Measurements from ENCODE around the gene USP44.
"Not testable (repeated sequence)": the region's sequence is repeated elsewhere in the genome, so short reads cannot be mapped to it uniquely, and the experiment has no call there.

The USP44 gene

GRCh38 chr12:95551305-95551704 is at the start of gene USP44:
Gene USP44 (minus strand): TSS chr12:95551476. CDS start chr12:95534256, 17,220 bp downstream.
- DNase-seq, result peak; percentile 29

DNA sequence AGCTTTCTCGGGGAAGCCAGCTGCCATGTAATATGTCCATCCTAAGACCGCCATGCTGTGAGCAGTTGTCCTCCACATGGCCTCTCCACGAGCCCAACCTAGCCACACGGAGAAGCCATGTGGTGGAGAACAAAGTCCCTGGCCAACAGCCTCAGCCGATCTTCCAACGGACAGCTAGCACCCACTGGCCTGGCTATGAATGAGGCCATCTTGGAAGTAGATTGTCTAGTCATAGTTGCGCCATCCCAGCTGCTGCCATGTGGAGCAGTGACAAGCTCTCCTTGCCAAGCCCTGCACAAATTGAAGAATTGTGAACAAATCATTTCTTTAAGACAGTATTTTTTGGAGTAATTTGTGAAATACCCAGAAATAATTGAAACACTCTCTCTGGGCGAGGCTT is 49.3 kb upstream of the USP44 start:
- no peak for DNase-seq

- DNase-seq, result no peak
Observed at GRCh38 chr12:95599880-95600279, 48.6 kb upstream of the USP44 start.

DNA sequence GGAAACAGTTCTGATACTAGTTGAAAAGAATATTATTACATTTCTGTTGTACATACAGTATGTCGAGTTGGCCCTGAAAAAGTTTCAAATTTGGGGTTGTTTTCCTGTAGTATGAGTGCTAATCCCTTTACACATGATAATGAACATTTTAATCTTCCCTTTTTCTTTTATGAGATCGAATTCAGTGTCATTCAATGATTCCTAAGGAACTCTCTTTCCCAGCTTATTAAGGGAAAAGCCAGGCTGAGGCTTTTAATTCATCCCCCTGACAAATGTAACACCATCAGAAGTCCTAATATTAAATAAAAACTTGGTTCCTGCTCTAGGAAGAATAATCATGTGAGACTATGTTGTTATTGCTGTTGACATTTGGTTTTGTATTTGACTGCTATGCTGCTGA is 42.9 kb upstream of the USP44 start:
- DNase-seq, result no peak

DNA sequence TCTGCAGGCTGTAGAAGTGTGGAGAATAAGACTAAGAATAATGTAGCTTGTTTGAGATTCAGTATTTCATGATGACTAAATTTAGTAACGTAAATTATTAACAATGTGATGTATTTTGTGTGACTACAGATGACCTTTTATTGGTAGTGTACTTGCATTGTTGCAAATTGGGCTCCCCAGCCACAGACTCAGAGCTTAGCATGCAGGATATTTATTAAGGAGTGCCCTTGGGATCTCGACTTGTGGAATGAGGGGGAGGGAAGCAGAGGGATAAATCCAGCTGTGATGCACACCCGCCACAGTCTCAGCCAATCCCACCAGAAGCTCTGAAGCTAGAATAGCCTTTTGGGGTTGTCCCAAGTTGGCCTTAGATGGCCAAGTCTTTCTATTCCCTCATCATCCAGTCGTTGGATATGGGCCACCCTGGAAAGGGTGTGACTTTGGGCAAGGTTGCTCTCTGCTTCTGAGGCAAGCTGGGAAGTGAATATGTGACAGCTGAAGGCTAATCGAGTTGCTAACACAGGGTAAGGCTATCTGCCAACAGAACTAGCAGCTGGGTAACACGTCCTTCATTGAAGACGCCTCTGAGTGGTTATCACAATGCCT is 42.1 kb upstream of the USP44 start:
- DNase-seq, result no peak

- no peak for DNase-seq
Observed at GRCh38 chr12:95591731-95592130, 40.5 kb upstream of the USP44 start.

DNA sequence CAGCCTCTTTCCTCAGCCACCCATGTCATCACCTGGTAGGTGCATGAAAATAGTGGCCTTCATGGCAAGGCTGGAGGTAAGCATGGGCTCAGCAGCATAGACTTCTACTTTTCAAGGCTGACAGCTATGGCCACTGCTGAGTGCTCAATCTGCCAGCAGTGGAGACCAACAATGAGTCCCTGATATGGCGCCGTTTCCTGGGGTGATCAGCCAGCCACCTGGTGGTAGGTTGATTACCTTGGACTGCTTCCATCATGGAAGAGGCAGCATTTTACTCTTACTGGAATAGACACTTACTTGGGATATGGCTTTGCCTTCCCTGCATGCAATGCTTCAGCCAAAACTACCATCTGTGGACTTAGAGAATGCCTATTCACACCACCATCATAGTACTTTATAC is 39.5 kb upstream of the USP44 start:
- no peak for DNase-seq

- DNase-seq, result no peak
Observed at GRCh38 chr12:95583933-95584332, 32.7 kb upstream of the USP44 start.

DNA sequence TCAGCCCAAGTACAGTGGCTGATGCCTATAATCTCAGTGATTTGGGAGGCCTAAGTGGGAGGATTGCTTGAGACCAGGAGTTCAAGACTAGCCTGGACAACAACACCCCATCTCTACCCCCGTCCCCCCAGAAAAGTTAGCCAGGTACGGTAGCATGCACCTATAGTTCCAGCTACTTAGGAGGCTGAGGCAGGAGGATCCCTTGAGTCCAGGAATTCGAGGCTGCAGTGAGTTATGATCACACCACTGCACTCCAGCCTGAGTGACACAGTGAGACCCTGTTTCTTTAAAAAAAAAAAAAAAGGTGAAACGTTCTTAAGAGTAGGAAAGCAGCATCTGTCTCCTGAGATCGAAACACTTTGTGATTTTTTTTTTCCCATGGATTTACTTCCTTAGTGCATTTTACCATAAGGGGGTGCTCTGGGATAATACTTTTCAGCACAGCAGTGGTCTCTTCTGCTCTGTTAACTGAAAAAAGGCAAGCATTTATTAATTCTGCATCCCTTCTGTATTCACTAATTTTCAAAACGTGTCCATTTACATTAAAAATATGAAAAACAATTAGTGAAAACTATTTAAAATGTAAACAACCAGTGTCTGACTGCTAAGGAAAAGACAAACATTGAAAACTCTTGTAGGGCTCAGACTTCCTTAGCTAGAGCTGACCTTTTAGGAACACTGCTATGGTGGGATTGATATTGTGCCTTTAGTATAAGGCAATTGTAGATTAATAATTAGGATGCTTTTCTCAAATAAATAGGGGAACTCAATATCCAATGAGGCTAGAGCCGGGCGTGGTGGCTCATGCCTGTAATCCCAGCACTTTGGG is 31.2 kb upstream of the USP44 start:
- no peak for DNase-seq

GRCh38 chr12:95577820-95578219 is 26.5 kb upstream of the USP44 start:
- DNase-seq, result no peak

- DNase-seq, result no peak
Observed at GRCh38 chr12:95574799-95575452, 23.6 kb upstream of the USP44 start.

DNA sequence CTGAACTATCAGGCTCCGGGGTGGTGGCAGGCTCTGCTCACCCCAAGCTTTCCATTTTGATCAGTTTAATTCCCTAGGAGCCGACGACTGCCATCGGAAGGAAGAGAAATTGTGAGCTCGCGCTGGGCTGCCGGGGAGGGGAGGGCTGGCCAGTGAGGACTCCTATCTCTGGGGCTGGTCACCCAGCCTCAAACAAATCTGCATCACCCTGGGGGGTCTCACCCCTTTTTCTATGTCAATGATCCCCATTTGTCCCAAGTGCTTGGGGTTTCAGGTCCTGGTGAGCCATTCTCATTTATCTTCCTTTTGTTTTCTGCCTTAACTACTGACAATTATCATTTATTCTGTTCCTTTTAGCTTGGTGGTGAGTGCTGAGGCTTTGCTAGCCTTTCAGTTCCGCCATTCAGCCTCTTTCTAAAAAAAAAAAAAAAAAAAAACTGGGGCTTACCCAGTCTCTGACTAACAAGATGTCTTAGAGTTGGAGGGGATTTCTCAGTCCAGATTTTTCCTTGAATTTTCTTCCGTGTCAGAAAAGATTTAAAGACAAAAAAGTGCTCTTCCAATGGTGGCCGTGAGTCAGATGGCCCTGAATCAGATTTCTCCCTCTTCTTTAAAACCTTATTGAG is 22.8 kb upstream of the USP44 start:
- DNase-seq, result no peak

DNA sequence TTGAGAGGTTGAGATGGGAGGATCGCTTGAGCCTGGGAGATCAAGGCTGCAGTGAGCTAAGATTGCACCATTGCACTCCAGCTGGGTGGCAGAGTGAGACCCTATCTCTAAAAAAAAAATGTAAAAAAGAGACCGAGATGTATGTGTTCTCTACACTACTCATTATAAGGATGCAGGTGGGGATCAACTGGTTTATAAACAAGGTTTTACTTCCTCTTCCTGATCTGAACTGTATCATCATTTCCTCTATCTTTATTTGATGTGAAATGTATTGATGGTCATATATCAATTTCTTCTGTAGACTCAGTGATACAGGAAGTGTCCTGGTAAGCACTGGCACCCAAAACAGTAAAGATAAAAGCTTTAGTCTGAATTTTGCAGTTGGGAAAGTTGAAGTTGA is 20.1 kb upstream of the USP44 start:
- DNase-seq, result no peak

- not testable (repeated sequence) for DNase-seq
Observed at GRCh38 chr12:95568045-95568444, 16.8 kb upstream of the USP44 start.

- DNase-seq, result no peak
Observed at GRCh38 chr12:95557625-95558024, 6.3 kb upstream of the USP44 start.

DNA sequence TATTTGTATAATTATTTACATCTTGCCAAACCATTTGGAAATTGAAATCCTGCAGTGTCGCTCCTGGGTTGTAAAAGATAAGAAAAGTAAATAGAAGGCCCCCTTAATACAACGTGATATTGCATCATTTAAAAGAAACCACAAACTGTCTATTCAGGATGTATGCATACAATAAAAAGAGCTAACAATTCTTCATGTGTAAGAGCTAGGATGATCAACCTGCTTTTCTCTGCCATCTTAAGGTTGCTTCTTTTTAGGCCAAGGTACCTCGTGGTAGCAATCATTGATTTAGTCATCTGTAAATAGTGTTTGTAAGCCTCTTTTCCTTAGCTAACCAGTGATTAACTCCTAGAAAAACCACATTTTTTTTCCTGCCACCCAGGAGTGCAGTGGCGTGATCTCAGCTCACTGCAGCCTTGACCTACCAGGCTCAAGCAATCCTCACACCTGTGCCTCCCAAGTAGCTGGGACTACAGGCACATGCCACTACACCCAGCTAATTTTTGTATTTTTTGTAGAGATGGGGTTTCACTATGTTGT is 3.3 kb upstream of the USP44 start:
- DNase-seq, result no peak

- no peak for DNase-seq
Observed at GRCh38 chr12:95553197-95553943, 2.1 kb upstream of the USP44 start.

GRCh38 chr12:95551913-95552516 is 739 bp upstream of the USP44 start:
- no peak for DNase-seq

- DNase-seq, result no peak
Observed at GRCh38 chr12:95549392-95550084, 1.7 kb downstream of the USP44 start.

DNA sequence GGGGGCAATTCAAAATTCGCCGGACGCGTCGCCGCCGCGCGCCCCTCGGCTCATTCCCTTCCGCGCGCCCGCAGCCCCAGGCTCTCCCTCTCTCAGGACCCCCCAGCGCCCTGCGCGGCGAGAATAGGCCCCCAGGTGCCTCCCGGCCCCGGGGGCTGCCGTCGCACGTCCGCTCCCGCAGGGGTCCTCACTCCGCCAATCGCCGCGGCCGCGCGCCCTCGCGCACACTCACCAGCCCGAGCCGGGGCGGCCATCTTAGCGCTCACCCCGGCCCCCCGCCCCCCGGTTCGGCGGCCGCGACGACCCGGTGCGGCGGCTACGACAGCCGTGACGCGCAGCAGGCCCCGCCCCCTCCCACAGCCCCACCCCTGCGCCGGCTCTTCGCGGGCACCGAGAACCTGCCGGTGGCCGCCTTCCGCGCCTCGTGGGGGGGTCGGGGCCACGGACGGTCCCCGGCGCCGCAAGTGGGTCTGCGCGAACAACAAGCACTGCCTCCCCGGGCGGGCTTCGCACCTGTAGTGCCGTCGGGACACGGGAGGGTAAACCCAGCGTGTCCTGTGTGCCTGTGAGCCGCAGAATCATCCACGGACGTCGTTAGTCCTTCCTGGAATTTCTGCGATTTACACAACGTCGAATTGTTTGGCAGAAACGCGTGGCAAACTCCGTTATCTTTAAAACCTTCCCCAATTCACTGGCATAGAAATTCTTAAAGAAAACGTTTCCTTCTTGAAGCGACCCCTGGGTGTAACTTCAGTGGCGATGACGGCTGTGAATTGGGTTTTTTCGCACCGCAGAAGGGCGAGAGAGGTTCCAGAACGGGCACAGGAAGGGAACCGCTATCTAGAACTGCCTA is 2.5 kb downstream of the USP44 start:
- DNase-seq, result peak; percentile 82
